ENCODE results near the gene IQSEC3. TPM values are rescaled to one million over a fixed set of nuclear protein-coding genes. Genes with fewer than 3 reads are reported as not detected.
"Not testable (repeated sequence)": the region's sequence is repeated elsewhere in the genome, so short reads cannot be mapped to it uniquely, and the experiment has no call there.

Gene IQSEC3
- total RNA-seq, 1 donor from 2014 or later, result 2.5 TPM

DNA sequence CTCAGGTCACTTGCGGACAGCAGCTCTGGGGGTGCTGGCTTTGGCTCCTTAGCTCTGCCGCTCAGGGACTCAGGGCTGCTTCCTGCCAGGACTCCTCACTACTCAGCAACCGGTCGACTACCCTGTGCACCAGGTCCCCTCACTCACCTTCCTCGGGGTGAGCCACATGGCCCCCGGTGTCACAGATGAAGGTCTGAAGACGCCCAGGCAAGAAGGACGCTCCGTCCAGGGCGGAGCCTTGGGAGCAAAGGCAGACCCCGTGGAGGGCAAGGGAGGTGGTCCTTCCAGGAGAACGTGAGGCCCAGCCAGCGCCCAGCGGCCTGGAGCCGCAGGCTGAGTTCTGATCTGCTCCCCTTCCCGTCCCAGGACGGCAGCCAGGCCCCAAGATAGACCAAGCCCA lies 115.4 kb downstream of the IQSEC3 start:
- Mint-ChIP-seq H3K27ac (peak overlapping the region; percentile 53), H3K4me3 (ENCODE audit: low read depth) (no peak overlapping the region), H3K27me3 (peaks cover 39% of the 10 kb centered on the region), H3K36me3 (ENCODE audit: insufficient read depth) (no peaks in the 10 kb centered on the region), H3K9me3 (ENCODE audit: low read depth) (no peaks in the 10 kb centered on the region), H3K4me1 (ENCODE audit: low read depth) (peaks cover 9% of the 10 kb centered on the region)
- DNase-seq (ENCODE audit: low spot score, unreplicated experiment), result no peak
- TF ChIP-seq CTCF (IDR thresholded peaks at IDR 0.05; ENCODE audit: unreplicated experiment), result no peak

DNA sequence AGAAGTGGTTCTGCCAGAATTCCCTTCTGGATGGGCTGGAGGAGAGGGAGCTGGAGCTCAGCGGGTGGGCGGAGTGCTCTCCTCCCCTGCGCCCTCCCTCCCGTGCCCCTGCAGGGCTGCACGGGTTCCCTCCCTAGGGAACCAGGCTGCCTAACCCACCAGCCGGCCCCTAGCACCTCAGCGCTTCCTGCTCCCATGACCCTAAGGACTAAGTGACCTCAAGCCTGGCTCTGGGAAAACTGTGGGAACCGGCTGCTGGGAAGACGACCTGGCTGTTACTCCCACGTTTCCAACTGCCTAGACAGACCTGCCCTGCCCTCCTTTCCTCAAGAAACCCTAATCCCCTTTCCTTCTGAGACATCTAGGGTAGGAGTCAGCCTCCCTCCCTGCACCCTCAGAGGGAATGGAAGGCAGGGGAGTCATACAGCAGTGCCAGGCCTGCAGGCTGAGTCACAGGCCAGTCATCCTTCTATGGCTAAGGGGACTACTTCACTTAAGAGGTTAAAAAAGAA lies 115.9 kb downstream of the IQSEC3 start:
- Mint-ChIP-seq H3K4me1 (ENCODE audit: low read depth) (peaks cover 9% of the 10 kb centered on the region), H3K36me3 (ENCODE audit: insufficient read depth) (no peaks in the 10 kb centered on the region), H3K27me3 (peaks cover 44% of the 10 kb centered on the region), H3K27ac (no peak overlapping the region), H3K4me3 (ENCODE audit: low read depth) (no peak overlapping the region), H3K9me3 (ENCODE audit: low read depth) (no peaks in the 10 kb centered on the region)
- no peak for TF ChIP-seq CTCF (IDR thresholded peaks at IDR 0.05; ENCODE audit: unreplicated experiment)
- DNase-seq (ENCODE audit: low spot score, unreplicated experiment), result no peak

DNA sequence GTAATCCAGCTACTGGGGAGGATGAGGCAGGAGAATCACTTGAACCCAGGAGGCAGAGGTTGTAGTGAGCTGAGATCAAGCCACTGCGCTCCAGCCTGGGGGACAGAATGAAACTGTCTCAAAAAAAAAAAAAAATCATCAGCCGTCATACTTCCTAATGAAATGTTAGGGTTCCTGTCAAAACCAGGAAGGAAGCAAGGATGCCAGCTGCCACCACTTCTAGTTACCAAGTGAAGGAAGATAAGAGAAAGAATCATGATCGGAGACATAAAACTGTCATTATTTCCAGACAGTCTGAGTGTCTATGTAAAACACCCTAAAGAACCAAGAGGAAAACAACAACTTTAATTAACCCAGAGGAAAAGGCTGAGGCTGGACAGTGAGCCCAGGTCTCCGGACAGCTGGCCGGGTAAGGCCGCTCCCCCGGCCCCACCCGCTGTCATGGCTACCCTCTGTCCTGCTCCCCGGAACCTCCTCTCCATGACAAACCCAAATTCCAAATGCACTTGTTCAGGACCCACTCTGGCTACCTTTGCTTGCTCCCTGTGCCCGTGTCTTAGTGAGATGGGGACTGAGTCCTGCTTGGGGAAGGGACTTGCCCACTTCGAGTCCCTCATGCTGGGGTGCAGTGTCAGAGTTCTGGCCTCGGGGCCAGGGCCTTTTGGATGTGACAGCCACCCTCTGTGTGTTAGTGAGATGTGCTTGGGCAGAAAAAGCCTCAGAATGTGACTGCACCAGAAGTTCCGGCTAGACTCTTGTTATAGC lies 118.4 kb downstream of the IQSEC3 start:
- H3K36me3 Mint-ChIP-seq (ENCODE audit: insufficient read depth), result no peaks in the 10 kb centered on the region
- no peak for TF ChIP-seq CTCF (IDR thresholded peaks at IDR 0.05; ENCODE audit: unreplicated experiment)
- H3K27ac Mint-ChIP-seq, result no peak overlapping the region
- DNase-seq (ENCODE audit: low spot score, unreplicated experiment), result no peak
- peaks cover 45% of the 10 kb centered on the region for H3K27me3 Mint-ChIP-seq
- H3K9me3 Mint-ChIP-seq (ENCODE audit: low read depth), result no peaks in the 10 kb centered on the region
- H3K4me3 Mint-ChIP-seq (ENCODE audit: low read depth), result no peak overlapping the region
- peaks cover 9% of the 10 kb centered on the region for H3K4me1 Mint-ChIP-seq (ENCODE audit: low read depth)

GRCh38 chr12:185576-185955 lies 119.0 kb downstream of the IQSEC3 start:
- H3K36me3 Mint-ChIP-seq (ENCODE audit: insufficient read depth), result no peaks in the 10 kb centered on the region
- no peak for TF ChIP-seq CTCF (IDR thresholded peaks at IDR 0.05; ENCODE audit: unreplicated experiment)

GRCh38 chr12:186006-186625 lies 119.5 kb downstream of the IQSEC3 start:
- Mint-ChIP-seq H3K4me3 (ENCODE audit: low read depth) (no peak overlapping the region), H3K9me3 (ENCODE audit: low read depth) (no peaks in the 10 kb centered on the region), H3K4me1 (ENCODE audit: low read depth) (peaks cover 9% of the 10 kb centered on the region), H3K27me3 (peaks cover 51% of the 10 kb centered on the region), H3K27ac (no peak overlapping the region), H3K36me3 (ENCODE audit: insufficient read depth) (no peaks in the 10 kb centered on the region)
- no peak for TF ChIP-seq CTCF (IDR thresholded peaks at IDR 0.05; ENCODE audit: unreplicated experiment)
- no peak for DNase-seq (ENCODE audit: low spot score, unreplicated experiment)

More at GRCh38 chr12:185576-185955, 119.0 kb downstream of the IQSEC3 start:
- Mint-ChIP-seq H3K4me3 (ENCODE audit: low read depth) (no peak overlapping the region), H3K27ac (no peak overlapping the region), H3K9me3 (ENCODE audit: low read depth) (no peaks in the 10 kb centered on the region), H3K27me3 (peaks cover 47% of the 10 kb centered on the region), H3K4me1 (ENCODE audit: low read depth) (peaks cover 9% of the 10 kb centered on the region)
- no peak for DNase-seq (ENCODE audit: low spot score, unreplicated experiment)

GRCh38 chr12:187986-188909 lies 121.7 kb downstream of the IQSEC3 start:
- H3K27ac Mint-ChIP-seq; H3K4me1 Mint-ChIP-seq (ENCODE audit: low read depth); DNase-seq (ENCODE audit: low spot score, unreplicated experiment); H3K36me3 Mint-ChIP-seq (ENCODE audit: insufficient read depth); H3K9me3 Mint-ChIP-seq (ENCODE audit: low read depth): not testable (repeated sequence)
- peaks cover 67% of the 10 kb centered on the region for H3K27me3 Mint-ChIP-seq
- H3K4me3 Mint-ChIP-seq (ENCODE audit: low read depth), result peak overlapping the region; percentile 87
